DOHH2 (cell line): ENCODE measurements around the gene SPATA6L.

Experiments used
- H3F3A ChIP-seq: fragments of 200-600 bp; sonication (generic), shearing (Covaris generic); 2 replicates; pipeline ENCODE4 v1.6.0; 2016; ENCODE audit warnings: antibody characterized with exemption, mild to moderate bottlenecking; ENCODE audit not compliant: control insufficient read depth, insufficient read depth
- H3K27ac ChIP-seq: fragments of 200-600 bp; sonication (generic); 2 replicates; pipeline ENCODE4 v1.5.1; 2014; ENCODE audit warnings: low read depth, mild to moderate bottlenecking, low read length, moderate library complexity
- H3K27me3 ChIP-seq: fragments of 200-600 bp; sonication (generic); 2 replicates; pipeline ENCODE4 v1.6.1; 2014; ENCODE audit warnings: mild to moderate bottlenecking, low read length, mixed read lengths; ENCODE audit not compliant: control insufficient read depth
- H3K36me3 ChIP-seq: fragments of 200-600 bp; sonication (generic); 2 replicates; pipeline ENCODE4 v1.6.1; 2014; ENCODE audit warnings: mild to moderate bottlenecking, low read length, moderate library complexity, mixed read lengths; ENCODE audit not compliant: control insufficient read depth
- H3K4me1 ChIP-seq: fragments of 200-600 bp; sonication (generic); 2 replicates; pipeline ENCODE4 v1.6.1; 2014; ENCODE audit warnings: mild to moderate bottlenecking, low read length, mixed read lengths; ENCODE audit not compliant: control insufficient read depth
- H3K4me2 ChIP-seq: fragments of 200-600 bp; sonication (generic); 2 replicates; pipeline ENCODE4 v1.6.0; 2014; ENCODE audit warnings: mild to moderate bottlenecking, low read length, moderate library complexity
- H3K4me3 ChIP-seq: fragments of 200-600 bp; sonication (generic); 2 replicates; pipeline ENCODE4 v1.5.1; 2014; ENCODE audit warnings: mild to moderate bottlenecking, low read length, mixed read lengths
- H3K79me2 ChIP-seq: fragments of 200-600 bp; sonication (generic); 2 replicates; pipeline ENCODE4 v1.6.1; 2014; ENCODE audit warnings: mild to moderate bottlenecking, low read length, mixed read lengths; ENCODE audit not compliant: control insufficient read depth
- H3K9me2 ChIP-seq: fragments of 200-600 bp; sonication (generic); replicated peaks from 2 replicates; pipeline ENCODE4 v1.6.1; 2014; ENCODE audit warnings: mild to moderate bottlenecking, low read length, mixed read lengths; ENCODE audit not compliant: control insufficient read depth
- H3K9me3 ChIP-seq: fragments of 200-600 bp; sonication (generic); 2 replicates; pipeline ENCODE4 v1.6.1; 2014; ENCODE audit warnings: antibody characterized with exemption, low read length, mixed read lengths; ENCODE audit not compliant: control insufficient read depth, insufficient read depth
- H4K20me1 ChIP-seq: fragments of 200-600 bp; sonication (generic); 2 replicates; pipeline ENCODE4 v1.6.0; 2014; ENCODE audit warnings: low read depth, mild to moderate bottlenecking, antibody characterized with exemption, low read length, moderate library complexity; ENCODE audit not compliant: control insufficient read depth, insufficient read depth
- EZH2phosphoT487 ChIP-seq: fragments of 200-600 bp; sonication (generic); IDR thresholded peaks from 2 replicates; pipeline ENCODE4 v1.6.1; 2017; ENCODE audit warnings: borderline replicate concordance, mild to moderate bottlenecking, antibody characterized with exemption, low read length, moderate library complexity, mixed read lengths
- TF ChIP-seq, protein P1 (sequence below): fragments of 200-600 bp; sonication (generic); IDR thresholded peaks from one replicate; pipeline ENCODE4 v1.5.1; 2014; ENCODE audit warnings: antibody characterized with exemption, mild to moderate bottlenecking, low read depth, low read length; ENCODE audit not compliant: poor library complexity, severe bottlenecking

Gene SPATA6L

DNA sequence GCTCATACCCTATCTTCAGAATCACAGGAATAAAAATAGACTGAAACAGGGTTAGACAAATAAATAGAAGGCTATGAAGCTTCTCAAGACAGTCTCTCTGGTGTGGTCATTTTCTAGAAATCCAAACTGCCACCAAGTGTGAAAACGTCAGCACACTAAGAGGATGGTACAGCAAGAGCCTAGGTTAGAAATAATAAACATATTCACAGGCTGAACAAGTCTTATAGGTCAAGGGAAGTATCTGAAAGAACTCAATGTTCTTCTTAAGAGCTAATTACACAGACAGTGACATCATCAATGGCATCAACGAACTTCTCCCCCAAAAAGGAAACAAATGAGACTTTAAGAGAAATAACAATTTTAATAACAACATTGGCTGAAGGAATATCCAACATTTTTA is 26.9 kb downstream of the SPATA6L start:
- Histone ChIP-seq H3K4me1 (0 out of 2 replicates have a peak, but pooled peaks cover under 1% of the 10 kb centered on the region), H3K79me2 (no peaks in the 10 kb centered on the region), H3K36me3 (no peaks in the 10 kb centered on the region), H3K27ac (no peak overlapping the region), H3K27me3 (peaks cover 2% of the 10 kb centered on the region; the same call in 1 of the 2 replicates), H4K20me1 (no peaks in the 10 kb centered on the region), H3K9me3 (no peaks in the 10 kb centered on the region), H3K4me2 (no peak overlapping the region), H3K9me2 (no peaks in the 10 kb centered on the region), H3F3A (no peaks in the 10 kb centered on the region), H3K4me3 (no peak overlapping the region)
- no peak for TF ChIP-seq EZH2phosphoT487
- TF ChIP-seq, protein P1, sequence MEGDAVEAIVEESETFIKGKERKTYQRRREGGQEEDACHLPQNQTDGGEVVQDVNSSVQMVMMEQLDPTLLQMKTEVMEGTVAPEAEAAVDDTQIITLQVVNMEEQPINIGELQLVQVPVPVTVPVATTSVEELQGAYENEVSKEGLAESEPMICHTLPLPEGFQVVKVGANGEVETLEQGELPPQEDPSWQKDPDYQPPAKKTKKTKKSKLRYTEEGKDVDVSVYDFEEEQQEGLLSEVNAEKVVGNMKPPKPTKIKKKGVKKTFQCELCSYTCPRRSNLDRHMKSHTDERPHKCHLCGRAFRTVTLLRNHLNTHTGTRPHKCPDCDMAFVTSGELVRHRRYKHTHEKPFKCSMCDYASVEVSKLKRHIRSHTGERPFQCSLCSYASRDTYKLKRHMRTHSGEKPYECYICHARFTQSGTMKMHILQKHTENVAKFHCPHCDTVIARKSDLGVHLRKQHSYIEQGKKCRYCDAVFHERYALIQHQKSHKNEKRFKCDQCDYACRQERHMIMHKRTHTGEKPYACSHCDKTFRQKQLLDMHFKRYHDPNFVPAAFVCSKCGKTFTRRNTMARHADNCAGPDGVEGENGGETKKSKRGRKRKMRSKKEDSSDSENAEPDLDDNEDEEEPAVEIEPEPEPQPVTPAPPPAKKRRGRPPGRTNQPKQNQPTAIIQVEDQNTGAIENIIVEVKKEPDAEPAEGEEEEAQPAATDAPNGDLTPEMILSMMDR = no peak

DNA sequence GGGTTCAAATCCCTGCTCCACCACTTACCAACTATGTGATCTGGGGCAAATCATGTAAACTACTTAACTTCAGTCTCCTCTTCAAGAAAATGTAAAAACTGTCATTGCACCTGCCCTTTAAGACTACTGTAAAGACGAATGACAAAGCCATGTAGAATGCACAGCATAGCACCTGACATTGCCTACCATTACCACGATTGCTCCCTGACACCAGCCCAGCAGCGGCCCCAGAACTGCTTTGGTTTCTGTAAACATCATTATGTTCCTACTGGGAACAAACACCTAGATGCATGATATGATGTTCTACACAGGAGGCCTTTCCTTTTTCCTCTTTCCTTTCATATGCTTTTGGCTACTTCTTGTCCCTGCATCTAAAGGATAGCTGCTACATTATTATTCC is 27.3 kb downstream of the SPATA6L start:
- no peaks in the 10 kb centered on the region for H3K36me3 ChIP-seq
- H3K27ac ChIP-seq = no peak overlapping the region
- H3F3A ChIP-seq = no peaks in the 10 kb centered on the region
- H3K9me2 ChIP-seq = no peaks in the 10 kb centered on the region
- H3K4me3 ChIP-seq = no peak overlapping the region
- H3K27me3 ChIP-seq = peaks cover 2% of the 10 kb centered on the region; the same call in 1 of the 2 replicates
- no peaks in the 10 kb centered on the region for H3K79me2 ChIP-seq
- no peaks in the 10 kb centered on the region for H3K4me1 ChIP-seq
- H3K4me2 ChIP-seq = no peak overlapping the region
- TF ChIP-seq EZH2phosphoT487 = no peak
- TF ChIP-seq, protein P1 = no peak
- no peaks in the 10 kb centered on the region for H4K20me1 ChIP-seq
- H3K9me3 ChIP-seq = no peaks in the 10 kb centered on the region

DNA sequence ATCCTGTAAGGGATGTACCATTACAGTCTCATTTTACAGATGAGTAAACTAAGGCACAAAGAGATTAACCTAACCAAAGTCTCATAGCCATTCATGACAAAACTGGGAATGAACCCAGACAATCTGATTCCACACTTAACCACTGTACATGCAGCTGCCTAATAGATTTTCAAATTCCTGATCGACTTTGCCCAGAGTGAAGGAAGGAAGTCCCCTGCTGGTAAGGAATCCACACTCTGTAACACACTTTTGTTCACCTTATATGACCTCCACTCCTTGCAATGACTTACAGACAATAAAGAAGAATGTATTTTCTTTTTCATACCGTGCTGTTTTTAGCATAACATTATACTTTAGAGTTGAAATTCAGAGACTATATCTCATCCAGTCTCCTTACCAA is 35.4 kb downstream of the SPATA6L start:
- Histone ChIP-seq H3K36me3 (no peaks in the 10 kb centered on the region), H4K20me1 (no peaks in the 10 kb centered on the region), H3K27ac (no peak overlapping the region), H3K79me2 (no peaks in the 10 kb centered on the region), H3K9me2 (no peaks in the 10 kb centered on the region), H3K27me3 (peaks cover 11% of the 10 kb centered on the region), H3K4me1 (no peaks in the 10 kb centered on the region), H3F3A (no peaks in the 10 kb centered on the region), H3K4me3 (no peak overlapping the region), H3K4me2 (no peak overlapping the region), H3K9me3 (no peaks in the 10 kb centered on the region)
- TF ChIP-seq EZH2phosphoT487 = no peak
- TF ChIP-seq, protein P1 = no peak
